Cardiac fibroblast (primary cell): Measurements from ENCODE around the gene TPP1.

Experiments used
- DNase-seq, 2 donors: peaks; one replicate each; pipeline versions ENCODE4 v3.0.0 to v3.0.0-alpha.2; 2010; ENCODE audit warnings: low read depth in 2 of 2
- H3K4me3 ChIP-seq, 2 donors: replicated peaks in 1 of 2; 1 replicate in 1 of 2; 2 replicates in 1 of 2; pipeline ENCODE4 v1.5.1; 2011; ENCODE audit warnings: low read depth in 2 of 2, low read length in 2 of 2, mild to moderate bottlenecking in 2 of 2, moderate library complexity in 1 of 2
- TF ChIP-seq, protein P1 (sequence below): IDR thresholded peaks from one replicate; pipeline ENCODE4 v1.5.1; 2011; ENCODE audit warnings: low read depth, mild to moderate bottlenecking, low read length, inconsistent platforms

Gene TPP1

DNA sequence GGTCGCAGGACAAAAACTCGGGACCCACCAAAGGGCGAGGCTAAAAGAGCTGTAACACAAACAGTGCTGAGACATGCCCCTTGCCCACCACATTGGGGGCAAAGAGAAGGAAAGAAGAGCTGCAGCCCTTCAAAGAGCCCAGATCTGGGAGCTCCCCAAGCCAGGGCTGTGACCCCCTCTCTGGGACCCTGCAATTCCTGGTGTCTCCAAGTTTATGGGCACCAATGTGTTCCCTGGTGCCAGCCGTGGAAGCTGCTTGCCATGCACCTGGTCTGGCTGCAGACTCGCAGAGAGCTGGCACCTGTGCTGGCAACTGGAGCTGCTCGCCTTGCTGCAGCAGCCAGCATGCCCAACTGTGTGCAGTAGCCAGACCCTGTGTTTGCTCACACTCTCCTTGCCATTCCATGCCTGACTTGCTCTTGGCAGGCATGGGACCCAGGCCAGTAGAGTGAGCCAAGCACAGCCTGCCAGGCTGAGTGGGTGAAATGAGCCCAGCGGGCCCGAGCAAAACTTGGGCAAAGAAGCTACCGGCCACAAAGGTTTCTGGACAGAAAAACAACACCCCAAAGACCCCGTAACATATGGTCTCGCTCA is 31.8 kb downstream of the TPP1 start:
- TF ChIP-seq, protein P1, sequence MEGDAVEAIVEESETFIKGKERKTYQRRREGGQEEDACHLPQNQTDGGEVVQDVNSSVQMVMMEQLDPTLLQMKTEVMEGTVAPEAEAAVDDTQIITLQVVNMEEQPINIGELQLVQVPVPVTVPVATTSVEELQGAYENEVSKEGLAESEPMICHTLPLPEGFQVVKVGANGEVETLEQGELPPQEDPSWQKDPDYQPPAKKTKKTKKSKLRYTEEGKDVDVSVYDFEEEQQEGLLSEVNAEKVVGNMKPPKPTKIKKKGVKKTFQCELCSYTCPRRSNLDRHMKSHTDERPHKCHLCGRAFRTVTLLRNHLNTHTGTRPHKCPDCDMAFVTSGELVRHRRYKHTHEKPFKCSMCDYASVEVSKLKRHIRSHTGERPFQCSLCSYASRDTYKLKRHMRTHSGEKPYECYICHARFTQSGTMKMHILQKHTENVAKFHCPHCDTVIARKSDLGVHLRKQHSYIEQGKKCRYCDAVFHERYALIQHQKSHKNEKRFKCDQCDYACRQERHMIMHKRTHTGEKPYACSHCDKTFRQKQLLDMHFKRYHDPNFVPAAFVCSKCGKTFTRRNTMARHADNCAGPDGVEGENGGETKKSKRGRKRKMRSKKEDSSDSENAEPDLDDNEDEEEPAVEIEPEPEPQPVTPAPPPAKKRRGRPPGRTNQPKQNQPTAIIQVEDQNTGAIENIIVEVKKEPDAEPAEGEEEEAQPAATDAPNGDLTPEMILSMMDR = no peak
- no peak overlapping the region for H3K4me3 ChIP-seq
- DNase-seq = no peak

DNA sequence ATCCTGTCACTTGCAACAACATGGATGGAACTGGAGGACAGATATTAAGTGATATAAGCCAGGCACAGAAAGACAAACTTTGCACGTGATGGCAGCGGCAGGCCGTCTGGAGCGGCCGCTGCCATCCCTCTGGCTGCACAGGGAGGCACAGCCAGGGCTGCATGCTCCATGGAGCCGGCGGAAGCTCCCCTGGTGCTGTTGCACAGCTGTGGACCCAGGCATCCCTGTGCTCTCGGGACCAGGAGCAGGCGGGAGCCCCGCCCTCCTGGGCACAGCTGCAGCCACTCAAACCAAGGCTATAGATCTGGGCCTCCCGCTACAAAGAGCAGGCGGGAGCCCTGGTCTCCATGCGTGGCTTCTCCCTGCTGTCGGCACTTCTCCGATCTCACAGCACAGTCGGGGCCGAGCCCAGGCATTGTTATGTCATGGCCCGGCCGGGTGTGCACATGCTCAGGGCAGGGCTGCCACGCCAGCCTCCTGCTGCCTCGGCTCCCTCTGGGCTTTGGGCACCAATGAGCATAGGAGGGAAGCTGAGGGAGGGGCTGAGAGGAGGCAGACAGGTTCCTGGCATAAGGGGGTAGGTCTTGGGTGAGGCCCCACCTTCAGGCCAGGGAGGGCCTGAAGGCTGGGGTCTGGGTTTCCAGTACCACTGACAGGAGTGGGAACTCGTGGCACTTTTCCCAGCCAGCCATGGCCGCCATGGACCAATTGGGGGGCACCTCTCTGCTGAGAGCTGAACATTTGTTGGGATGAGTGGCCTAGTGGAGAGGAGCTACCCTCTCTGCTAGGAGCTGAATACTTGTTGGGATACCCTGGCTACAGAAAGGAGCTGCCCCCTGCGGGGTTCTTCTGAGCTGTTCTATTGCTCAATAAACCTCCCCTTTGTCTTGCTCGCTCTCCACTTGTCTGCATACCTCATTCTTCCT is 32.5 kb downstream of the TPP1 start:
- TF ChIP-seq, protein P1 = no peak
- peak overlapping the region in 1 of 2 donors; percentile 11 for H3K4me3 ChIP-seq
- peak in 1 of 2 donors; percentile 53 for DNase-seq

DNA sequence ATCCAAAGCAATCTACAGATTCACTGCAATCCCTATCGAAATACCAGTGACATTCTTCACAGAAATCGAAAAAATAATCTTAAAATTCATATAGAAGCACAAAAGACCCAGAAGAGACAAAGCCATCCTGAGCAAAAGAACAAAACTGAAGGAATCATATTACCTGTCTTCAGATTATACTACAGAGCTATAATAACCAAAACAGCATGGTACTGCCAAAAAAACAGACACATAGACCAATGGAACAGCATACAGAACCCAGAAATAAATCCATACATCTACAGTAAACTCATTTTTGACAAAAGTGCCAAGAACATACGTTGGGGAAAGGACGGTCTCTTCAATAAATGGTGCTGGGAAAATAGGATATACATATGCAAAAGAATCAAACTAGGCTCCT is 34.7 kb downstream of the TPP1 start:
- no peak for DNase-seq
- no peak overlapping the region for H3K4me3 ChIP-seq
- TF ChIP-seq, protein P1 = no peak

DNA sequence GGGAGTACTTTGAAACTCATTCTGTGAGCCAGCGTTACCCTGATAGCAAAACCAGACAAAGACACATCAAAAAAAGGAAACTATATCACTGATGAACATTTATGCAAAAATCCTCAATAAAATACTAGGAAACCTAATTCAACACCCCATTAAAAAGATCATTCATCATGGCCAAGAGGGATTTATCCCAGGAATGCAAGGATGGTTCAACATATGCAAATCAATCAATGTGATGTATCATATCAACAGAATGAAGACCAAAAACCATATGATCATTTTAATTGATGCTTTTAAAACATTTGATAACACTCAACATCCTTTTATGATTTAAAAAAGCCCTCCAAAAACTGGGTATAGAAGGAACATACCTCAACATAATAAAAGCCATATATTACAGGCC is 35.6 kb downstream of the TPP1 start:
- TF ChIP-seq, protein P1 = no peak
- DNase-seq = no peak

DNA sequence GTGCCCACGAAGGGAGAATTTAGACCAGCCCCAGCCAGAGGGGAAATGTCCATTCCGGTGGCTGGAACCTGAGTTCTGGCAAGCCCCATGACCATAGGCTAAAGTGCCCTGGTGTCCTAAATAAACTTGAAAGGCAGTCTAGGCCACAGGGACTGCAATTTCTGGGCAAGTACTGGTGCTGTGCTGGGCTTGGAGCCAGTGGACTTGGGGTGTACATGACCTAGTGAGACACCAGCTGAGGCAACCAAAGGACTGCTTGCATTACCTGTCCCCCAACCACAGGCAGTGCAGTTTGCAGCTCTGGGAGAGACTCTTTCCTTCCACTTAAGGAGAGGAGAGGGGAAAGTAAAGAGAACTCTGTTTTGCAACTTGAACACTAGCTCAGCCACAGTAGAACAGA is 39.5 kb downstream of the TPP1 start:
- no peak overlapping the region for H3K4me3 ChIP-seq
- TF ChIP-seq, protein P1 = no peak
- no peak for DNase-seq

More for the DNA sequence above, 35.6 kb downstream of the TPP1 start:
- no peak overlapping the region for H3K4me3 ChIP-seq

DNA sequence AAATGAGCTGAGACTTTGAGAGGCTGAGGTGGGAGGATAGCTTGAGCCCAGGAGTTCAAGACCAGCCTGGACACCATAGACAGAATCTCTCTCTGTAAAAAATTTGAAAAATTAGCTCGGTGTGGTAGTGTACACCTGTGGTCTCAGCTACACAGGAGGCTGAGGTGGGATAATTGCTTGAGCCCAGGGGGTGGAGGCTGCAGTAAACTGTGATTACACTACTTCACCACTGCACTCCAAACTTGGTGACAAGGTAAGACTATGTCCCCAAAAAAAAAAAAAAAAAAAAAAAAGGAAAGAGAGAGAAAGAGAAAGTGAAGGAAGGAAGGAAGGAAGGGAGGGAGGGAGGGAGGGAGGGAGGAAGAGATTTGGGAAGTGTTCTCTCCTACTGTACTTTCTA is 41.1 kb downstream of the TPP1 start:
- TF ChIP-seq, protein P1 = no peak
- DNase-seq = no peak
- no peak overlapping the region for H3K4me3 ChIP-seq
